Fibroblast of villous mesenchyme (primary cell): ENCODE results near the gene ANO3. TPM values are rescaled to one million over a fixed set of nuclear protein-coding genes. Genes with fewer than 3 reads are reported as not detected.
"Not testable (repeated sequence)": the region's sequence is repeated elsewhere in the genome, so short reads cannot be mapped to it uniquely, and the experiment has no call there.

ENCODE experiments used
- DNase-seq: peaks from one replicate; pipeline ENCODE4 v3.0.0-alpha.2; 2010; ENCODE audit warnings: low read depth
- H3K4me3 ChIP-seq: 2 replicates; pipeline ENCODE4 v1.5.1; 2011; ENCODE audit warnings: low read depth, mild to moderate bottlenecking, low read length
- total RNA-seq: library from RNA; depleted of rRNA; stranded (reverse); fragments of >200 nt; gene quantifications from 2 replicates; pipeline ENCODE4 v1.2.3, GENCODE V29; 2012
- TF ChIP-seq, protein P1 (sequence below): IDR thresholded peaks from 2 replicates; pipeline ENCODE4 v1.5.1; 2012; ENCODE audit warnings: low read depth, mild to moderate bottlenecking, low read length; ENCODE audit not compliant: insufficient read depth

The ANO3 gene
- total RNA-seq, 1 donor, result under 0.01 TPM

GRCh38 chr11:26578998-26579661, 247.2 kb downstream of the ANO3 start:
- peak; percentile 31 for DNase-seq
- H3K4me3 ChIP-seq, result no peak overlapping the region
- TF ChIP-seq, protein P1, sequence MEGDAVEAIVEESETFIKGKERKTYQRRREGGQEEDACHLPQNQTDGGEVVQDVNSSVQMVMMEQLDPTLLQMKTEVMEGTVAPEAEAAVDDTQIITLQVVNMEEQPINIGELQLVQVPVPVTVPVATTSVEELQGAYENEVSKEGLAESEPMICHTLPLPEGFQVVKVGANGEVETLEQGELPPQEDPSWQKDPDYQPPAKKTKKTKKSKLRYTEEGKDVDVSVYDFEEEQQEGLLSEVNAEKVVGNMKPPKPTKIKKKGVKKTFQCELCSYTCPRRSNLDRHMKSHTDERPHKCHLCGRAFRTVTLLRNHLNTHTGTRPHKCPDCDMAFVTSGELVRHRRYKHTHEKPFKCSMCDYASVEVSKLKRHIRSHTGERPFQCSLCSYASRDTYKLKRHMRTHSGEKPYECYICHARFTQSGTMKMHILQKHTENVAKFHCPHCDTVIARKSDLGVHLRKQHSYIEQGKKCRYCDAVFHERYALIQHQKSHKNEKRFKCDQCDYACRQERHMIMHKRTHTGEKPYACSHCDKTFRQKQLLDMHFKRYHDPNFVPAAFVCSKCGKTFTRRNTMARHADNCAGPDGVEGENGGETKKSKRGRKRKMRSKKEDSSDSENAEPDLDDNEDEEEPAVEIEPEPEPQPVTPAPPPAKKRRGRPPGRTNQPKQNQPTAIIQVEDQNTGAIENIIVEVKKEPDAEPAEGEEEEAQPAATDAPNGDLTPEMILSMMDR, result no peak

DNA sequence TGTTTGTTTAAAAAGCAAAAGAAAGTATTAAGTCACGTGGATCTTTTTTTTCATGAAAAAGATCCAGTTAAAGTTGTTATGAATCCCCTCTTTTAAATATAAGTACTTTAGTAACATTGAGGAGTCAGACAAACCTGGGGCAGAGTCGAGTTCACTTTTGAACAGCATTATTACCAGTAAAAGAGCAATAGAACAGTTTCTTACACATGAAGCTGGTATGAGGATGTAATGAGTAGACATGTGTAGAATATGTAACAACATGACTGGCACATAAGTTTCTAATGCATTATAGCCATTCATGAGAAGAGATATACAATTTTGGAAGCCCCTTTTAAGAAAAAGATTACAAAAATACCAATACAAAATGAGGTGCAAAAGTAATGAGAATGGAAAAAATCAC, 247.8 kb downstream of the ANO3 start:
- no peak overlapping the region for H3K4me3 ChIP-seq
- TF ChIP-seq, protein P1, result no peak
- DNase-seq, result no peak

- TF ChIP-seq, protein P1, result no peak
- DNase-seq, result peak; percentile 47
- H3K4me3 ChIP-seq, result no peak overlapping the region
Measured at GRCh38 chr11:26580929-26581328, 249.0 kb downstream of the ANO3 start.

DNA sequence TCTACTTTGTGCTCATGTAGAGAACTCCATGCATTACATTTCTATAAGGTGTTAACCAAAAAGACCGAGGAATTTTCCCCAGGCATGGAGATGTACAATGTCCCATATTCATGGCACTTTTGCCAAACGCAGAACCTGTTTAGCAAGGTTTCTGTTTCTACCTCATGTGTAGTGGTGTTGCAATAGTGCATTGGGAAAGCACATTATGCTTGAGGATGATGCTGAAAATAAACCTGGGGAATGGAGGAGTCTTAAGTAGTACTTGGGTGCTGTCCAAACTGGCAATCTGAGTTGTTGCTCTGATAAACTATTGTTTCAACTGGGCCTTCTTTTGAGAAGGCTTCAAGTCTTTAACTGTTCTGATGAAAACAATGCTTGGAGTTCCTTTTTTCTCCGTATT, 251.6 kb downstream of the ANO3 start:
- no peak overlapping the region for H3K4me3 ChIP-seq
- peak; percentile 65 for DNase-seq
- TF ChIP-seq, protein P1, result no peak

- H3K4me3 ChIP-seq, result no peak overlapping the region
- TF ChIP-seq, protein P1, result no peak
- no peak for DNase-seq
Measured at GRCh38 chr11:26584818-26585217, 252.9 kb downstream of the ANO3 start.

DNA sequence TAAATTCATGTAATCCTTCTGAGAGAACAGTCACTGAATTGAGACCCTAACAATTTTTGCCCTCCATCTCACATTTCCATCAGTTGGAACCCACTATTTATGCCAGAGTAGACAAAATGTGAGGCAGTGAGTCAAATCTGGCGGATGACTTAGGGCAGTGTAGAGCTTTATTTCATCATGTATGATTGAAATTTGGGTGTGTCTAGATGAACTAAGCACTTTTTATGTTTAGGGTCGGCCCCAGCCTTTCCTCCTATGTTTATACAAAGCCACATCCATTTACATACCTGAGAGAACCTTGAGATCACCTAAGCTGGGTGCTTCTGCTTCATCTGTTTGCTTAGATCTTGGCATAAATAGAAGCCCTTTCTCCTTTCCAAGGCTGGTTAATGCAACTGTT, 255.1 kb downstream of the ANO3 start:
- TF ChIP-seq, protein P1, result no peak
- H3K4me3 ChIP-seq, result no peak overlapping the region
- no peak for DNase-seq

- no peak overlapping the region for H3K4me3 ChIP-seq
- TF ChIP-seq, protein P1, result no peak
- no peak for DNase-seq
Measured at GRCh38 chr11:26593691-26594090, 261.8 kb downstream of the ANO3 start.

DNA sequence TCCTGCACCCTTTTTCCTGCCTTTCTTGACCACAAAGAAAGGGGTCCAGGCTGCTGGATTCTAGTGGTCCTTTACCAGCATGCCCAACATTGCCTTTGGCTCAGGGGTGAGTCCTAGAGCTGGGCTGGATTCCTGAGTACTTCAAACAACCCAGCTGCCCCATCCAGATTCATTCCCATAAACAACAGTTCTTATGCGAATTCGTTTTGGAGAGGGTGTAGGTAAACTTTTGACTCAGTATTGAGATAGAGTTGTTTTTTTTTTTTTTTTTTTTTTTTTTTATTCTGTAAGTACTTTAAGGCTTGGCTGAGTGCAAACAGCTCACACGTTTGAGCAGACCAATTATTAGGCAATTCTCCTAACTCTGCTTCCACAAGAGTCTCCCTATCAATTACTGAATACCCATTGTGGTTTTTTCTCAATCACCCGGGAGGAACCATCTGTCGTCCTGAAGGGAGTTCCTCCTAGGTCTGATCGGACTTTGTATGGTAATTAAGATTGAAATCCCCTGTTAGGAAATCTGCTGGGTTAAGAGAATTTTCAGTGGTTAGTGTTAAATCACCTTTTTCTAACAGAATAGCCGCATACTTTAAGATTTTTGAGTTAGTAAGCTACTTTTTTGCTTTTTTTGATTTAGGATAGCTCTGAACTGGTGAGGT, 263.4 kb downstream of the ANO3 start:
- not testable (repeated sequence) for DNase-seq, H3K4me3 ChIP-seq

DNA sequence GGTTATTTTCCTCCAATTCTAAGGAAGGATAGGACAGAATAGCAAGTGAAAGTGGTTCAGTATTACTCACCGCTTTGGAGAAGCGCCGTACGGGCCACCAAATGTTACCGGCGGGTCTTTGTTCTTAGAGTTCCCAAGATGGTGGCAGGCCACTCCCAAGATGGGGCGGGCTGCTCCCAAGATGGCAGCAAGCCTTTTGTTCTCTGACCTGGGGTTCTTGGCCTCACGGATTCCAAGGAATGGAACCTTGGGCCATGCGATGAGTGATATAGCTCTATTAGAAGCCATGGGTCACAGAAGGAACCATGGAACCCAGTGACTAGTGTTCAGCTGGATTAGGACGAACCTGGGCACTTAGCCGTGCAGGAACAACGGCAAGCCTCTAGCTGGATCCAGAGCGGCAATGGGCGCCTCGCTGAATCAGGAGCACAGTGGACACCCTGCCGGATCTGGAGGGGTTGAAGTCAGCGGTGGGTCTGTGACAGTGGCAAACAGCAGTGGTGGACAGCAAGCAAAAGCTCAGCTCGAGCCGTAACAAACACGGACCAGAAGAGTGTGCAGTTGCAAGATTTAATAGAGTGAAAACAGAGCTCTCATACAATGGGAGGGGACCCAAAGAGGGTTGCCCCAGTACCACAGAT, 265.2 kb downstream of the ANO3 start:
- H3K4me3 ChIP-seq, DNase-seq: not testable (repeated sequence)
